Stimulated activated CD8-positive, alpha-beta memory T cell treated with anti-CD3 and anti-CD28 coated beads, Interleukin-12 subunit alpha, Interleukin-12 subunit beta, amount 100 ng/mL, for 1 hour (primary cell): ENCODE results near the gene ATXN1.

ENCODE experiments used
- DNase-seq: peaks from one replicate; pipeline ENCODE4 v3.0.0-alpha.2; 2020; ENCODE audit warnings: low read depth

The ATXN1 gene

GRCh38 chr6:16697437-16698161, 63.7 kb downstream of the ATXN1 start:
- no peak for DNase-seq

- DNase-seq, result no peak
Measured at GRCh38 chr6:16696496-16696895, 64.8 kb downstream of the ATXN1 start.

GRCh38 chr6:16694781-16695578, 66.3 kb downstream of the ATXN1 start:
- no peak for DNase-seq

GRCh38 chr6:16691324-16691723, 69.9 kb downstream of the ATXN1 start:
- DNase-seq, result no peak

GRCh38 chr6:16690608-16691142, 70.6 kb downstream of the ATXN1 start:
- DNase-seq, result no peak

- no peak for DNase-seq
Measured at GRCh38 chr6:16689788-16690607, 71.3 kb downstream of the ATXN1 start.

GRCh38 chr6:16688984-16689636, 72.2 kb downstream of the ATXN1 start:
- DNase-seq, result no peak

- no peak for DNase-seq
Measured at GRCh38 chr6:16688436-16688835, 72.8 kb downstream of the ATXN1 start.

- DNase-seq, result no peak
Measured at GRCh38 chr6:16687045-16687444, 74.2 kb downstream of the ATXN1 start.

- peak; percentile 62 for DNase-seq
Measured at GRCh38 chr6:16684896-16685554, 76.2 kb downstream of the ATXN1 start.

- no peak for DNase-seq
Measured at GRCh38 chr6:16684195-16684689, 77.0 kb downstream of the ATXN1 start.

GRCh38 chr6:16683641-16684194, 77.5 kb downstream of the ATXN1 start:
- DNase-seq, result no peak

GRCh38 chr6:16681260-16681873, 79.9 kb downstream of the ATXN1 start:
- DNase-seq, result no peak

- no peak for DNase-seq
Measured at GRCh38 chr6:16679050-16679449, 82.2 kb downstream of the ATXN1 start.

- no peak for DNase-seq
Measured at GRCh38 chr6:16677458-16677857, 83.8 kb downstream of the ATXN1 start.

- DNase-seq, result no peak
Measured at GRCh38 chr6:16676978-16677377, 84.3 kb downstream of the ATXN1 start.

GRCh38 chr6:16676376-16676775, 84.9 kb downstream of the ATXN1 start:
- DNase-seq, result no peak

- no peak for DNase-seq
Measured at GRCh38 chr6:16674801-16675392, 86.4 kb downstream of the ATXN1 start.

GRCh38 chr6:16673011-16673797, 88.1 kb downstream of the ATXN1 start:
- no peak for DNase-seq
